NCI-H2029 treated with DMSO at 0.1 percent for 48 hours (cell line): ENCODE data around the gene LDLR.
A peak's percentile ranks its signal among the peaks of the same experiment; 100 is the strongest.
"Not testable (repeated sequence)": the region's sequence is repeated elsewhere in the genome, so short reads cannot be mapped to it uniquely, and the experiment has no call there.

Experiments
- DNase-seq: peaks from one replicate; lab custom pipeline; 2025; lab: John Stamatoyannopoulos, UW

Gene LDLR

GRCh38 chr19:11141937-11142527 lies 52.8 kb downstream of the LDLR start:
- DNase-seq: no peak

- peak; percentile 35 for DNase-seq
Observed at GRCh38 chr19:11142528-11143171, 53.4 kb downstream of the LDLR start.

- DNase-seq: no peak
Observed at GRCh38 chr19:11145536-11145924, 56.3 kb downstream of the LDLR start.

- no peak for DNase-seq
Observed at GRCh38 chr19:11148001-11148400, 58.7 kb downstream of the LDLR start.

GRCh38 chr19:11151181-11151580 lies 61.9 kb downstream of the LDLR start:
- DNase-seq: no peak

GRCh38 chr19:11152318-11153062 lies 63.2 kb downstream of the LDLR start:
- DNase-seq: no peak

- no peak for DNase-seq
Observed at GRCh38 chr19:11154683-11155047, 65.4 kb downstream of the LDLR start.

- DNase-seq: peak; percentile 94
Observed at GRCh38 chr19:11155373-11156120, 66.3 kb downstream of the LDLR start, which contains the start of gene SPC24. SPC24 (minus strand) TSS chr19:11155782; CDS start chr19:11155776, 6 bp downstream.

- DNase-seq: no peak
Observed at GRCh38 chr19:11159598-11160439, 70.6 kb downstream of the LDLR start.

GRCh38 chr19:11160440-11160768 lies 71.1 kb downstream of the LDLR start:
- DNase-seq: not testable (repeated sequence)

GRCh38 chr19:11164296-11164695 lies 75.0 kb downstream of the LDLR start:
- DNase-seq: no peak

GRCh38 chr19:11164879-11165406 lies 75.7 kb downstream of the LDLR start:
- DNase-seq: no peak

GRCh38 chr19:11165486-11166030 lies 76.3 kb downstream of the LDLR start:
- DNase-seq: no peak

GRCh38 chr19:11166281-11167142 lies 77.2 kb downstream of the LDLR start:
- DNase-seq: no peak

GRCh38 chr19:11168568-11168967 lies 79.3 kb downstream of the LDLR start:
- no peak for DNase-seq

GRCh38 chr19:11169896-11170678 lies 80.8 kb downstream of the LDLR start:
- DNase-seq: no peak

GRCh38 chr19:11171144-11171543 lies 81.9 kb downstream of the LDLR start:
- no peak for DNase-seq

GRCh38 chr19:11172576-11172975 lies 83.3 kb downstream of the LDLR start:
- DNase-seq: no peak

- no peak for DNase-seq
Observed at GRCh38 chr19:11173516-11174155, 84.4 kb downstream of the LDLR start.
